Neural progenitor cell (in vitro differentiated cells): Measurements from ENCODE around the gene ROR2.

Experiments used
- CTCF ChIP-seq: fragments of 200-600 bp; sonication (generic); IDR thresholded peaks from 2 replicates; pipeline ENCODE4 v1.5.1; 2017; ENCODE audit warnings: antibody characterized with exemption, mild to moderate bottlenecking
- EZH2 ChIP-seq: fragments of 200-600 bp; sonication (generic); IDR thresholded peaks from 2 replicates; pipeline ENCODE4 v1.6.1; 2017; ENCODE audit warnings: antibody characterized with exemption, mild to moderate bottlenecking, moderate library complexity

- TF ChIP-seq CTCF (peak; percentile 80), EZH2 (no peak)
These were observed 222.6 kb downstream of the ROR2 start for GRCh38 chr9:91727316-91727861.
